CD4-positive, CD25-positive, alpha-beta regulatory T cell (primary cell): ENCODE measurements around the gene BICRAL. TPM values are rescaled to one million over a fixed set of nuclear protein-coding genes. Genes with fewer than 3 reads are reported as not detected.

ENCODE experiments used
- ATAC-seq, 2 donors: fragments of 150-1000 bp; cut with Tn5 transposase; one replicate each; pipeline ENCODE4 v1.10.0; 2021; ENCODE audit warnings: low read depth in 2 of 2, moderate number of reproducible peaks in 2 of 2, moderate library complexity in 1 of 2
- DNase-seq, 3 donors: peaks; one replicate each; pipeline versions ENCODE4 v3.0.0 to v3.0.0-alpha.2; 2012 to 2022; ENCODE audit warnings: mixed read lengths in 1 of 3
- H3K27ac ChIP-seq: one replicate; pipeline ENCODE4 v1.7.0; 2013; ENCODE audit warnings: mild to moderate bottlenecking, low read length; ENCODE audit not compliant: insufficient read depth, poor library complexity, severe bottlenecking
- H3K27me3 ChIP-seq: one replicate; pipeline ENCODE4 v1.7.0; 2013; ENCODE audit warnings: low read length; ENCODE audit not compliant: control insufficient read depth, insufficient read depth
- H3K36me3 ChIP-seq: one replicate; pipeline ENCODE4 v1.7.0; 2013; ENCODE audit warnings: mild to moderate bottlenecking, low read length, moderate library complexity; ENCODE audit not compliant: control insufficient read depth, insufficient read depth
- H3K4me1 ChIP-seq: 2 replicates; pipeline ENCODE4 v1.7.0; 2013; ENCODE audit warnings: mild to moderate bottlenecking, low read length; ENCODE audit not compliant: insufficient read depth, control insufficient read depth, poor library complexity, severe bottlenecking
- H3K4me3 ChIP-seq: one replicate; pipeline ENCODE4 v1.7.0; 2013; ENCODE audit warnings: low read depth, mild to moderate bottlenecking, low read length, moderate library complexity
- H3K9me3 ChIP-seq, 2 experiments: 1 replicate in 1 of 2; 2 replicates in 1 of 2; pipeline ENCODE4 v1.7.0; 2013; ENCODE audit warnings: low read length in 2 of 2, mild to moderate bottlenecking in 1 of 2, moderate library complexity in 1 of 2; ENCODE audit not compliant: control insufficient read depth in 2 of 2
- H3K27ac Mint-ChIP-seq, 3 donors: one replicate each; pipeline ENCODE4 v1.8.0; 2020 to 2022; ENCODE audit warnings: mild to moderate bottlenecking in 3 of 3, mixed read lengths in 3 of 3, moderate library complexity in 2 of 3
- H3K27me3 Mint-ChIP-seq: one replicate; pipeline ENCODE4 v1.8.0; 2022; ENCODE audit warnings: mild to moderate bottlenecking, mixed read lengths
- H3K36me3 Mint-ChIP-seq: one replicate; pipeline ENCODE4 v1.8.0; 2020; ENCODE audit warnings: mixed read lengths
- H3K4me1 Mint-ChIP-seq, 4 donors: one replicate each; pipeline ENCODE4 v1.8.0; 2020 to 2022; ENCODE audit warnings: mixed read lengths in 4 of 4, mild to moderate bottlenecking in 1 of 4
- H3K4me3 Mint-ChIP-seq, 4 donors: one replicate each; pipeline ENCODE4 v1.8.0; 2020 to 2022; ENCODE audit warnings: mild to moderate bottlenecking in 4 of 4, mixed read lengths in 4 of 4, moderate library complexity in 3 of 4
- H3K9me3 Mint-ChIP-seq, 7 donors: one replicate each; pipeline ENCODE4 v1.8.0; 2020 to 2022; ENCODE audit warnings: mixed read lengths in 7 of 7, mild to moderate bottlenecking in 3 of 7, moderate library complexity in 2 of 7
- polyA plus RNA-seq, 4 donors: library from polyadenylated mRNA; unstranded; fragments of 300-500 nt; fragmentation: Illumina TruSeq; gene quantifications; one replicate each; pipeline ENCODE4 v1.2.3, GENCODE V29; 2021
- total RNA-seq: library from RNA; stranded (reverse); gene quantifications from one replicate; pipeline ENCODE4 v1.2.3, GENCODE V29; 2022

BICRAL gene
- total and polyA plus RNA-seq, 5 donors from 2014 or later, result 3.3 to 47.0 (median 3.4) TPM

- no peaks in the 10 kb centered on the region for H3K9me3 ChIP-seq
- ATAC-seq (peak; percentile 79), DNase-seq (peak; percentile 93 to 98 (median 95))
- H3K36me3 Mint-ChIP-seq, result peaks cover 7% of the 10 kb centered on the region
- peak within 1 kb of the TSS; percentile 94 to 100 (median 100) for H3K4me3 Mint-ChIP-seq
- no peaks in the 10 kb centered on the region for H3K27me3 ChIP-seq
- peak within 1 kb of the TSS; percentile 99 to 100 (median 99) for H3K27ac Mint-ChIP-seq
- H3K36me3 ChIP-seq, result no peaks in the 10 kb centered on the region
- peaks cover 9 to 39% (median 25%) of the 10 kb centered on the region in 4 donors for H3K4me1 Mint-ChIP-seq
- H3K27me3 Mint-ChIP-seq, result peaks cover 12% of the 10 kb centered on the region
- H3K9me3 Mint-ChIP-seq, result peaks cover 0 to 10% (median 1%) of the 10 kb centered on the region in 7 donors
- H3K4me3 ChIP-seq, result peak within 1 kb of the TSS; percentile 91
- peaks cover 40% of the 10 kb centered on the region for H3K4me1 ChIP-seq
- peak within 1 kb of the TSS; percentile 91 for H3K27ac ChIP-seq
These were observed 36.0 kb upstream of the BICRAL start, which contains the start of gene TBCC for GRCh38 chr6:42745640-42746462. TSS of gene TBCC (minus strand) at chr6:42746103. CDS start at chr6:42746073, 30 bp downstream.

- H3K27ac Mint-ChIP-seq, result peak overlapping the region; percentile 99 to 100 (median 99)
- DNase-seq (peak; percentile 71 to 94 (median 82)), ATAC-seq (peak; percentile 49)
- no peaks in the 10 kb centered on the region for H3K27me3 ChIP-seq
- no peaks in the 10 kb centered on the region for H3K9me3 ChIP-seq
- H3K27ac ChIP-seq, result peak overlapping the region; percentile 91
- H3K4me3 ChIP-seq, result peak overlapping the region; percentile 89
- H3K27me3 Mint-ChIP-seq, result peaks cover 12% of the 10 kb centered on the region
- H3K9me3 Mint-ChIP-seq, result peaks cover 0 to 10% (median 1%) of the 10 kb centered on the region in 7 donors
- H3K4me1 Mint-ChIP-seq, result peaks cover 9 to 45% (median 28%) of the 10 kb centered on the region in 4 donors
- H3K36me3 Mint-ChIP-seq, result peaks cover 11% of the 10 kb centered on the region
- H3K36me3 ChIP-seq, result no peaks in the 10 kb centered on the region
- peak overlapping the region; percentile 94 to 100 (median 100) for H3K4me3 Mint-ChIP-seq
- peaks cover 40% of the 10 kb centered on the region for H3K4me1 ChIP-seq
These were observed 35.1 kb upstream of the BICRAL start for GRCh38 chr6:42746463-42747391.

- no peaks in the 10 kb centered on the region for H3K36me3 ChIP-seq
- DNase-seq (no peak), ATAC-seq (no peak)
- Mint-ChIP-seq H3K27me3 (peaks cover 12% of the 10 kb centered on the region), H3K4me3 (peak overlapping the region; percentile 94 to 100 (median 100)), H3K9me3 (peaks cover 0 to 3% (median 1%) of the 10 kb centered on the region in 7 donors), H3K36me3 (peaks cover 14% of the 10 kb centered on the region), H3K4me1 (peaks cover 13 to 51% (median 32%) of the 10 kb centered on the region in 4 donors), H3K27ac (peak overlapping the region; percentile 99 to 100 (median 99))
- peaks cover 40% of the 10 kb centered on the region for H3K4me1 ChIP-seq
- no peaks in the 10 kb centered on the region for H3K9me3 ChIP-seq
- peak overlapping the region; percentile 91 for H3K27ac ChIP-seq
- peak overlapping the region; percentile 86 for H3K4me3 ChIP-seq
- no peaks in the 10 kb centered on the region for H3K27me3 ChIP-seq
These were observed 33.5 kb upstream of the BICRAL start for GRCh38 chr6:42748203-42748898.

- H3K27ac Mint-ChIP-seq, result peak overlapping the region in 1 of 3 donors; percentile 48
- ATAC-seq, result no peak
These were observed 30.8 kb upstream of the BICRAL start for GRCh38 chr6:42751055-42751454.

GRCh38 chr6:42754759-42755158, 27.1 kb upstream of the BICRAL start:
- ATAC-seq, result no peak
- DNase-seq, result no peak
- Histone ChIP-seq H3K27me3 (no peaks in the 10 kb centered on the region), H3K4me3 (no peak overlapping the region), H3K9me3 (no peaks in the 10 kb centered on the region), H3K27ac (no peak overlapping the region), H3K4me1 (no peaks in the 10 kb centered on the region), H3K36me3 (peaks cover 11% of the 10 kb centered on the region)
- Mint-ChIP-seq H3K4me3 (peak overlapping the region in 1 of 4 donors; percentile 6), H3K4me1 (peaks cover 14 to 50% (median 32%) of the 10 kb centered on the region in 4 donors), H3K9me3 (no peaks in the 10 kb centered on the region), H3K36me3 (peaks cover 43% of the 10 kb centered on the region), H3K27me3 (no peaks in the 10 kb centered on the region), H3K27ac (peak overlapping the region in 2 of 3 donors; percentile 64 to 74)

More at GRCh38 chr6:42751055-42751454, 30.8 kb upstream of the BICRAL start:
- peaks cover 14 to 50% (median 37%) of the 10 kb centered on the region in 4 donors for H3K4me1 Mint-ChIP-seq
- H3K9me3 Mint-ChIP-seq, result no peaks in the 10 kb centered on the region
- Histone ChIP-seq H3K27me3 (no peaks in the 10 kb centered on the region), H3K4me1 (peaks cover 26% of the 10 kb centered on the region), H3K4me3 (no peak overlapping the region), H3K27ac (no peak overlapping the region), H3K9me3 (no peaks in the 10 kb centered on the region), H3K36me3 (no peaks in the 10 kb centered on the region)
- H3K27me3 Mint-ChIP-seq, result peaks cover 7% of the 10 kb centered on the region
- H3K4me3 Mint-ChIP-seq, result peak overlapping the region in 1 of 4 donors; percentile 83
- DNase-seq, result no peak
- H3K36me3 Mint-ChIP-seq, result peaks cover 18% of the 10 kb centered on the region

GRCh38 chr6:42756722-42757121, 25.1 kb upstream of the BICRAL start:
- peaks cover 13% of the 10 kb centered on the region for H3K36me3 ChIP-seq
- peak overlapping the region; percentile 4 to 88 (median 46) for H3K27ac Mint-ChIP-seq
- peaks cover 39% of the 10 kb centered on the region for H3K36me3 Mint-ChIP-seq
- no peak for ATAC-seq
- H3K27me3 Mint-ChIP-seq, result no peaks in the 10 kb centered on the region
- no peak for DNase-seq
- no peaks in the 10 kb centered on the region for H3K9me3 Mint-ChIP-seq
- peak overlapping the region in 1 of 4 donors; percentile 38 for H3K4me3 Mint-ChIP-seq
- H3K27ac ChIP-seq, result no peak overlapping the region
- H3K4me3 ChIP-seq, result no peak overlapping the region
- no peaks in the 10 kb centered on the region for H3K9me3 ChIP-seq
- H3K4me1 Mint-ChIP-seq, result peaks cover 14 to 41% (median 28%) of the 10 kb centered on the region in 4 donors
- H3K27me3 ChIP-seq, result no peaks in the 10 kb centered on the region
- no peaks in the 10 kb centered on the region for H3K4me1 ChIP-seq
